Measurements from ENCODE around the gene CNN1.

DNA sequence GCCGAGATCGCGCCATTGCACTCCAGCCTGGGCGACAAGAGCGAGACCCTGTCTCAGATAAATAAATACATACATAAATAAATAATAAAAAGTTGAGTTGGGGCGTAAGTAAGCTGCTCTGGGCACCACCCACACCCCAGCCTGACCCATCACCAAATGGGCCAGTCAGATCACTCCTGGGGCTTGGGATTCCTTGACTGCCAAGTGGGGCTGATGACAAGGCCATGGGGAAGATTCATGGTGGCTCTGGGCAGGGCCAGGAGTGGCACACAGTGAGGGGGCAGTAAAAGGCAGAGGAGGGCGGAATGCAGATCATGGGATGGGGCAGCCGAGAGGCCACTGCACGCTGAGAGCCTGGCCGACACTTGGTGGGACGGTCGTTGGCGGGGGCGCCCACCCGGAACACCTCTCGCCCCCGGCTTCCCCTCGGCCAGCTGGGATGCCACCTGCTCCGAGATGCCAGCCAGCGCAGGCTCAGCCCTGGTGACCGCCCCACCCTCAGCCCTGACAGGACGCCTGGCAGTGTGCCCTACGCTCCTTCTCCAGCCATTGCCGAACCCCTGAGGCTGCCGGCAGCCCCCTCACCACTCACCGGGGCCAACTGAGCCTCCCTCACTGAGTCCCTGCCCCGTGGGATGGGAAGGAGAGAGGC, 43.9 kb upstream of the CNN1 start:
- TF ChIP-seq POLR2AphosphoS5 (IDR thresholded peaks at IDR 0.05; ENCODE audit: low read depth, low read length) (no peak), FOXP2 (optimal IDR thresholded peaks at IDR 0.05; ENCODE audit: borderline replicate concordance, extremely low read depth, extremely low read length, insufficient read depth) (no peak)
- TF ChIP-seq, protein P1, sequence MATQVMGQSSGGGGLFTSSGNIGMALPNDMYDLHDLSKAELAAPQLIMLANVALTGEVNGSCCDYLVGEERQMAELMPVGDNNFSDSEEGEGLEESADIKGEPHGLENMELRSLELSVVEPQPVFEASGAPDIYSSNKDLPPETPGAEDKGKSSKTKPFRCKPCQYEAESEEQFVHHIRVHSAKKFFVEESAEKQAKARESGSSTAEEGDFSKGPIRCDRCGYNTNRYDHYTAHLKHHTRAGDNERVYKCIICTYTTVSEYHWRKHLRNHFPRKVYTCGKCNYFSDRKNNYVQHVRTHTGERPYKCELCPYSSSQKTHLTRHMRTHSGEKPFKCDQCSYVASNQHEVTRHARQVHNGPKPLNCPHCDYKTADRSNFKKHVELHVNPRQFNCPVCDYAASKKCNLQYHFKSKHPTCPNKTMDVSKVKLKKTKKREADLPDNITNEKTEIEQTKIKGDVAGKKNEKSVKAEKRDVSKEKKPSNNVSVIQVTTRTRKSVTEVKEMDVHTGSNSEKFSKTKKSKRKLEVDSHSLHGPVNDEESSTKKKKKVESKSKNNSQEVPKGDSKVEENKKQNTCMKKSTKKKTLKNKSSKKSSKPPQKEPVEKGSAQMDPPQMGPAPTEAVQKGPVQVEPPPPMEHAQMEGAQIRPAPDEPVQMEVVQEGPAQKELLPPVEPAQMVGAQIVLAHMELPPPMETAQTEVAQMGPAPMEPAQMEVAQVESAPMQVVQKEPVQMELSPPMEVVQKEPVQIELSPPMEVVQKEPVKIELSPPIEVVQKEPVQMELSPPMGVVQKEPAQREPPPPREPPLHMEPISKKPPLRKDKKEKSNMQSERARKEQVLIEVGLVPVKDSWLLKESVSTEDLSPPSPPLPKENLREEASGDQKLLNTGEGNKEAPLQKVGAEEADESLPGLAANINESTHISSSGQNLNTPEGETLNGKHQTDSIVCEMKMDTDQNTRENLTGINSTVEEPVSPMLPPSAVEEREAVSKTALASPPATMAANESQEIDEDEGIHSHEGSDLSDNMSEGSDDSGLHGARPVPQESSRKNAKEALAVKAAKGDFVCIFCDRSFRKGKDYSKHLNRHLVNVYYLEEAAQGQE (IDR thresholded peaks at IDR 0.05; ENCODE audit: insufficient read depth in 1 of 2, low read depth in 2 of 2, low read length in 2 of 2) = no peak

All from PFSK-1 (cell line).